NCI-H2029 treated with DMSO at 0.1 percent for 48 hours (cell line): Measurements from ENCODE around the gene TSR1.

ENCODE experiments used
- DNase-seq: peaks from one replicate; lab custom pipeline; 2025; lab: John Stamatoyannopoulos, UW

Gene TSR1

DNA sequence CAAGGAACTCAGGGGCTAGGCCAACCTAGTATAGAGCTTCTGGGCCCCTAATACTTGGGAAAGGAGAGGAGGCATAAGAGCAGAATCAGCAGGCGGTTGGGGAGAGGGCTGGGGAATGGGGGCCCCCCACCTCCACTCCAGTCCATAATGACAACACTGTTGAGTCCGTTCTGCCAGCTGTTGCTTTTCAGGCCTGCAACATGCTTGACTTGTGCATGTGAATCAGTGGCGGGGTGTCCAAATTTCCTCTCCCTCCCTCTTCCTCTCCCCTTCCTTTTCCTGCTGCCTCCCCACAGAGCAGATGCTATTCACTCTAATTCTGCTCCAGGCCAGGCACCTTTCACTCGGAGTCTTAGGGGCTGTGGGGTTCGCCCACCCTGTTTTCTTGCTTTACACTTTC is 32.8 kb upstream of the TSR1 start:
- no peak for DNase-seq

DNA sequence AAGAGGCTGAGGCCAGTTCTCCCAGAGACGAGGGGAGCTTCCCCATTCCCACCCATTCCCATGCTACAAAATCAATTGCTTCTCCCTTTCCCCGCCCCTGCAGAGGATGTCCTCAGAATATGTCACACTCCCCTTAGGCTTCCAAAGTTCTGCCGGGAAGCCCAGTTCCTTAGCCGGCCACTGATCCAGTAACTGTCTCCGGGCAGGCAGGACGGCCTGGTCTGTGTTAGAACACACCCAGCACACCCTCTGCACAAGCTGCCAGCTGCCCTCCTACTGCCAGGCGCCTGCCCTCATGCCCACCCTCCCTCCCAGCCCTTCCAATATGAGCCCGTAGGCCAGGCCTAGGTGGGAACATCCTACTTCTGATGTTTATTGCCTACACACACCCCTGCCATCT is 32.1 kb upstream of the TSR1 start:
- DNase-seq = no peak

DNA sequence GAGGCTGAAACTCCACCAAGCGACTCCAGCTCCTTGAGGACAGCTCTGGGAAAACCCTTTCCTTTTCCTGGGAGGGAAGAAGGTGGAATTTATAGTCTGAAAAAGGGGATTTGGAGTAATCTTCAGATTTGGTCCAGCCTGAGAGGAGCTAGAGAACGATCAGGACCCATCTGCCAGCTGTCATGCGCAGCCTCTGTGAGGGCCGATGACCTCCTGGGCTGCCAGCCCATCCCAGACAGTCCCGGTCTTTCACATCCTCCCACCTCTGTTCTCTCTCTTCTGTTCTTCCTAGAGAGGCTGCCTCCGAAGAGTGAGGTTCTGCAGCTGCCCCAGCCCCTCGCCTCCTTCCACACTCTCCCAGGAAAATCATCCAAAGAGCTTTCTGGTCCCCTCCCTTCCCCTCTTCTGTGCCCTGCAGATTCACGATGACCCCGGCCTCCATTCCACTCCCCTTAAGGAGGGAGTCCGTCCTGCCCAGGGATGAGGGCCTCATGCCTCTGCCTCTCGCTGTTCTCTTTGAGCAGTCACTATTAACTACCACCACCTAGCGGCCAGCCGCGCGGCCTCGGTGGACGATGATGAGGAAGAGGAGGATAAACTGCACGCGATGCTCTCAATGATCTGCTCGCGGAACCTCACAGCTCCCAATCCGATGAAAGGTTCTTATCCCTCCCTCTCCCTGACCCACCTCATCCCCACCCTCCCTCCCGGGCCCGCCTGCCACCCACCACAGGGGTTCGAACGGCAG is 30.7 kb upstream of the TSR1 start:
- no peak for DNase-seq

DNA sequence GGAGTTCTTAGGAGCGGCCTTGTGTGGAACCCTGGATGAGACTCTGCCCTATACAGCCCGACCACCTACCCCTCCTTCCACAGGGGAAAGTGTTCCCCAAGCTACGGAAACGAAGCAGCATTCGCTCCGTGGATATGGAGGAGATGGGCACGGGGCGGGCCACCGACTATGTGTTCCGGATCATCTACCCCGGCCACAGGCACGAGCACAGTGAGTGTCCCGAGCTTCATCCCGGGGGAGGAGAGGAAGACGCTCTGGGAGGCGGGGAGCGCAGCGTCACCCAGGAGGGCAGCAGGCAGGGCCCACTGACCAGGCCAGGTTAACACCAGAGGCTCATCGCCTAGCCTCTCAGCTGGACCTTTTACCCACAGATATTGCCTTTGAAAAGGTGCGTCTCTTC is 28.9 kb upstream of the TSR1 start:
- no peak for DNase-seq

DNA sequence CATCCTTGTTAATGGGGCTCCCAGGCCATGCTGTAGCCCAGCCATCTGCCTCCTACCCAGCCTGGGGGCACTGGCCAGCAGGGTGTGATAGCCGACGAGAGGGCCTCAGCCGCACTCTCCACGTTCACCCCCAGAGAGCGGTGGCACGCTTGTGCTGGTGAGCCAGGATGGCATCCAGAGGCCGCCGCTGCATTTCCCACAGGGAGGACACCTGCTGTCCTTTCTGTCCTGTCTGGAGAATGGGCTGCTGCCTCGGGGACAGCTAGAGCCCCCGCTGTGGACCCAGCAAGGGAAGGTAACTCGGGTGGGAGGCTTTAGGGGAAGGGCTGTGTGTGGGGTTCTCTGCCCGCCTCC is 28.5 kb upstream of the TSR1 start:
- no peak for DNase-seq

DNA sequence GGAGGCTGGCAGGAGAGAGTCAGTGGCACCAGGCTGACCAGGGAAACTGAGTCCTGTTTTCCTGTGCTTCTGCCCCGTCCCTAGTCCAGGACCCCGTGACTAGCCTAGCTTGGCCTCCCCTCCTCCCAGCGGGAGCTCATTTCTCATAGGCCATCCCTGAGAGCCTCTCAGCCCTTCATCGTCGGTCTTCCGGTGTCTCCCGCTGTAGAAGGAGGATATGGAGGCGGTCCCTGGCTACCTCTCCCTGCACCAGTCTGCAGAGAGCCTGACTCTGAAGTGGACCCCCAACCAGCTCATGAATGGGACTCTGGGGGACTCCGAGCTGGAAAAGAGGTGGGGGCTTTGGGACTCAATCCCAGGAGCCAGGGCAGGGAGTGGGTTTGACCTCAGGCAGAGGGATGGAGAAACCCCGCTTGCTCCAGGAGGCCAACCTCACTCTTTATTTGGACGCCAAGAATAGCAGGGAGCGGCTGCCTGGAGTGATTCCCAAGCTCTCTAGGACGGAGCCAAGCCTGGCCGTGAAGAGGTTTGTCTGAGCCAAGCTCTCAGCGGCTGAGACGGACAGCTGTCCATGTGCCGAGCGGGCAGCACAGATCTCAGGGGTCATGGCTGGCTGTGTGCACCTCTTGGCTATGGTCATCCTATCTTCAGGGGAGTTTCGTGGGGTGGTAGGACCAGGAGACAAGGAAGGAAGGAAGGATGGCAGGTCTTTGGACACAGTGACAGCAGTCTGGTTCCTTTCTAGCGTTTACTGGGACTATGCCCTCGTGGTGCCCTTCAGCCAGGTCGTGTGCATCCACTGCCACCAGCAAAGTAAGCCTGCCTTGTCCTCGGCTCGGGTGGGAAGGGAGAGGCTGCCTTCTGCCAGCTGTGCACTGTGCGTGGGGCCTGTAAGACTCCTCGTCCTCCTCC is 27.9 kb upstream of the TSR1 start:
- DNase-seq = no peak

DNA sequence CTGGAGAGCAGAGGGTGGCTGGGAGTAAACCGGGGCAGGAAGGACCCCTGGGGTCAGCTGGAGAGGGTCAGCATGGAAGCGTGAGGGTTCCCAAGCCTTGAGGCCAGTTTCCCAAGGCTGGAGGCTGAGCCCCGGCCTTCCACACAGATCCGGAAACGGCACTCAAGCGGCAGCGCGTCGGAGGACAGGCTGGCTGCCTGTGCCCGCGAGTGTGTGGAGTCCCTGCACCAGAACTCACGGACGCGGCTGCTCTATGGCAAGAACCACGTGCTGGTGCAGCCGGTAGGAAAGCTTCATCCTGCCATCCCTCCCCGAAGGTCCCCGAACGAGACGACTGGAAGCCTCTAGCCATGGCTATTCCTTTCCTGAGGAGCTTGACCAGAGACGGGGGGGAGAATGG is 27.1 kb upstream of the TSR1 start:
- no peak for DNase-seq

DNA sequence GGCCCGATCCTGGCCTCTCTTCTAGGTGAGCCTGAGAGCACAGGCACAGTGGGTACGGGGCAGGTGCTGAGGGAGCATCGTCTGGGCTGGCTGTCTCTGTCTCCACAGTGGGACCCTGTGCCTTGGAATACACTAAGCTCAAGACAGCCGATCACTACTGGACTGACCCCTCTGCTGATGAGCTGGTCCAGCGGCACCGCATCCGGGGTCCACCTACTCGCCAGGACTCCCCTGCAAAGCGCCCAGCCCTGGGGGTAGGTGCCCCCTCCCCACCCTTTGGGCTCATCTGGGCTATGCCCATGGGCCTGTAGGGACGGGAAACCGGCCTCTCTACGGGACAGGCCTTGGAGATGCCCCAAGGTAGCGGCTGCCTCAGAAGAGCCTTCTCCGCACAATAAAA is 26.6 kb upstream of the TSR1 start:
- no peak for DNase-seq

DNA sequence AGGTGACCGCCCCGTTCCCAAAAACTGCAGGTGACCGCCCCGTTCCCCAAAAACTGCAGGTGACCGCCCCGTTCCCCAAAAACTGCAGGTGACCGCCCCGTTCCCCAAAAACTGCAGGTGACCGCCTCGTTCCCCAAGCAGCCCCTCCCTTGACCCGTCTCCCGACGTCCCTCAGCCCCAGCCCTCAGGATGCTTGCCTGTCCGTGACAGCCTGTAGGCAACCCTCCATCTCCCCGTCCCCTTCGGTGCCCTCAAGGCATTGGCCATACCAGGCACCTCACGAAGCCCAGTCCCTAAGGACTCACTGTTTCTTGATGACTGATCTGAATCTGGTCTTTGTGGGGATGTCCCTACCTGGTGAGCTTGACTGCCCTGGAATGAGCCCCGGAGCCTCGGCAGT is 26.2 kb upstream of the TSR1 start:
- no peak for DNase-seq

DNA sequence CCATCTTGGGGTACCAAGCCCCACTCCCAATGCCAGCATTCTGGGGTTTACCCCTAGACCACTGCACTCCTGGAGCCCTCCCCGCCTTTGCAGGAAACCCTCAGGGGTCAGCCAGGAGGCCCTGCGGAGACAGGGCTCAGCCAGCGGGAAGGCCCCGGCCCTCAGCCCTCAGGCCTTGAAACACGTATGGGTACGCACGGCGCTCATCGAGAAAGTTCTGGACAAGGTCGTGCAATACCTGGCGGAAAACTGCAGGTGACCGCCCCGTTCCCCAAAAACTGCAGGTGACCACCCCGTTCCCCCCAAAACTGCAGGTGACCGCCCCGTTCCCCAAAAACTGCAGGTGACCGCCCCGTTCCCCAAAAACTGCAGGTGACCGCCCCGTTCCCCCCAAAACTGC is 25.8 kb upstream of the TSR1 start:
- no peak for DNase-seq

DNA sequence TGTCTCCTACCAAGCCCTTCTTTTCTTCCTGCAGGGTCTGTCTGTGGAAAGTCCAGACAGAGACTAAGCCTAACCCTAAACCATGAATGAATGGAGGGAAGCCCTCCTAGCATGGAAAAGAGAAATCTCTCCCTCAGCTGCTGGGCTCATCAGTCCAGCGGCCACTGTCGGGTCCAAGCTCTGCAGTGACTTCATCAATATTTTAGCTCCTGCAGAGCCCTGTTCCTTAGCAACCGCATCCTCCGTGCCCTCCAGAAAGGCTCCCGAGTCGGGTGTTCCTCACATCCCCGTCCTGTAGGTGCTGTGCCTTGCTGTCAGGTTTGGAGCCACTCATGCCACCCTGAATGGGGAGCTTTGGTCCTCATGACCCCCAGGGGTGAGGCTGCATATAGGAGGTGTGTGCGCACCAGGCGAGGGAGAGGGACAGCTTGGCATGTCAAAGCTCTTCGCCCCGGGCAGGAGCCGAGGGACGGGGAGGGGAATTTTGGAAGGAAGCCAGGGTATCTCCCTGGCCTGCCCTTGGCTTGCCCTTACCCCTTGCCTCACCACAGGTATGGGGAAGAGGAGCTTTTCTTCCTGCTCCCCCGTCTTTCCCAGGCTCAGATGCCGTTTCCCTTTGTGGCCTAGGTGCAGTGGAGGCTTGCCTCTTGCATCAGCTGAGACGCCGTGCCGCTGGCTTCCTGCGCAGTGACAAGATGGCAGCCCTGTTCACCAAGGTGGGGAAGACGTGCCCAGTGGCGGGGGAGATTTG is 24.9 kb upstream of the TSR1 start:
- no peak for DNase-seq

DNA sequence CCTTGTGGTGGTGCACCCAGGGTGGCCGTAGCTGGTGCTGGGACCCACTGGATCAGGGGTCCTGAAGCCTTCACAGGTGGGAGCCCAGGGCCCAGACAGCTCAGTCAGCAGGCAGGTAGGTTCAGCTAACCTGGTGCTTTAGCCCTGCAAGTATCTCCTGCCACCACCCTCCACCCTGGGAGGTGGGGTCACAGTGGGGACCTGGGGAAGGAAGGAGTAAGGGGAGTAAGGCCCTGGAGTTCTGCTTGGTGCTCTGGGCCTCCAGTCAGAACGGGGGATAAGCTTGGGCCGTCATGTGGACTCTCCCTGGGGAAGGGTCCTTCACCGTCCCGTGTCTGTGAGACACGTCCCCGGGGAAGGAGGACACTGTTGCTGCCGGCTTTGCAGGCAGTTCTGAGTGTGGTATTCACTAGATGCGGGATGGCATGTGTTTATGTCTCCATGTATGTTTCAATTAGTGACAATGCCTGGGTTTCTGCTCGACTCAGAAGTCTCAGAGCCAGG is 21.7 kb upstream of the TSR1 start:
- DNase-seq = no peak

DNA sequence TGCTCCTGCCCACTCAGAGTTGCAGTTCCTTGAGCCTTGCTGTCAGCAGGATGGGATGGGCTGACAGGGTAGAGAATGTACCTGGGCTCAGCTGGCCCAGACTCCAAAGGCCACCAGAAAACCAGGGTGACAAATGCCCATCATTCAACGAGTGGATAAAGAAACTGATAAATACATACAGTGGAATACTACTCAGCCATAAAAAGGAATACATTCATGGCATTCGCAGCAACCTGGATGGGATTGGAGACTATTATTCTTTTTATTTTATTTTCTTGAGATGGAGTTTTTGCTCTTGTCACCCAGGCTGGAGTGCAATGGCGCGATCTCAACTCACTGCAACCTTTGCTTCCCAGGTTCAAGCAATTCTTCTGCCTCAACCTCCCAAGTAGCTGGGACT is 21.0 kb upstream of the TSR1 start:
- DNase-seq = no peak

DNA sequence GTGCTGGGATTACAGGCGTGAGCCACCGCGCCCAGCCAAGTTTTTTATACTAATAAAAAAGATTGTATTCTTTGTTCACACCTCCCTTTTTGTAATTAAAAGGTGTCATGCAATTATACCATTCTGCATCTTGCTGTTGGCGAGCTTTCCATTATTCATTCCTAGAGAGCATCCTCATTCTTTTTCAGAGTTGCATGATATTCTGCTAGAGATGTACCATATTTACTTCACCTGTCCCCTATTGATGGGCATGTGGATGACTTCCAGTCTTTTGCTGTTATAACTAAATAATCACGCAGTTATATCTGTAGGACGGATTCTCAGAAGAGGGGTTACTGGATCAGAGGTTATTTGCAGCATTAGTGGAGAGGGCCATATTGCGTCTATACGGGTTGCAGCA is 18.1 kb upstream of the TSR1 start:
- DNase-seq = no peak

DNA sequence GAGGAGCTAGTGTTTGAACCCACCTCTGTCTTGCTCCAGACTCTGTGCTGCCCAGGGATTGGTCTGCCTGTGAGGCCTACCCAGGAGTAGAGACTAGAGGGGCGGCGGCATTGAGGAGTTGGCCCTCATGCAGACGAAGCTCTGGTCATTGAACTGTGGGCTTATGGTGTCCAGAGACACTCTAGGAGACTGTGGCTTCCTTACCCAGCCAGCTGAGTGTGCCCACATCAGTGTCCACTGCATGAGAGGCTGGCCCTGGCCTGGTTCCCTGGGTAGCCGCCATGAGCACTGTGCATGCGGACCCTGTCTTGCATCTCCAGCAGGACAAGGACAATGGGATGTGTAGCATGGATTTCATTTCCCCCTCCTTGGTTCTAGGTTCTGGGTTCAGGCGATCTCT is 15.0 kb upstream of the TSR1 start:
- DNase-seq = no peak

DNA sequence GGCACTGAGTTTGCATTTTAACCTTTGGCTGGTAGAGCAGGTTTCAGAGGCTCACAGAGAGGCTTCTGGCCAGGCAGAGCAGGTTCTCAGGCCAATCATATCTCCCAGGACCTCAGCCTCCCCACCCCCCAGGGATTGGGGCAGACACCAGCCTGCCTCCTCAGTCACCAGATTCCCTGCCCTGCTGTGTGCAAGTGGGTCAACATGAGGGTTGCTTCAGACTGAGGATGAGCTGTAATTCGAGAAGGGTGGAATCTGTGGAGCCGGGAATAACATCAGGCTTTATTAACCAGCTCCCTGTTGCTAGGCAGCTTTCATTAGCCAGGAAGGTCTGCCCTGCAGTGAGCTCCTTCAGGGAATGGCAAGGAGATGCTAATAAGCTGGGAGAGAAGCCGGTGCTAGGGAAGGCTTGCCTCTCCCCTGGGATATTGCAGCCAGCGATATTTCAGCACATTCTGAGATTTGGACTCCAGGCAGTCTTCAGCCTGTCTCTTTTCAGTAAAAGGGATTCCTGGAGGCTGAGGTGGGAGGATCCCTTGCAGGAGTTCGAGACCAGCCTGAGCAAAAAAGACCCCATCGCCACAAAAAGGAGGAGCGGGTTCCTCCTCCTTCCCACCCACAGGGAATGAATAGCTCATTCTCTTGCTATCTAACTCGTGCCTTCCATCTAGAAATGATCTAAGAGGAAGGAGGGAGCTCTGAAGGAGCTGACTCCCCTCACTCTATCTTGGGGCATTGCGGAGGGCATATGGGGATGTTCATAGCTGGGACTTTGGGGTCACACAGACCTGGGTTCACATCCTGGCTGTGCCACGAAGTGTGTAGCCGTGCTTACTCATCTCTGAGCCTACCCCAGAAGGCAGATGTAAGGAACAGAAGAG is 11.8 kb upstream of the TSR1 start:
- DNase-seq = peak; percentile 60

DNA sequence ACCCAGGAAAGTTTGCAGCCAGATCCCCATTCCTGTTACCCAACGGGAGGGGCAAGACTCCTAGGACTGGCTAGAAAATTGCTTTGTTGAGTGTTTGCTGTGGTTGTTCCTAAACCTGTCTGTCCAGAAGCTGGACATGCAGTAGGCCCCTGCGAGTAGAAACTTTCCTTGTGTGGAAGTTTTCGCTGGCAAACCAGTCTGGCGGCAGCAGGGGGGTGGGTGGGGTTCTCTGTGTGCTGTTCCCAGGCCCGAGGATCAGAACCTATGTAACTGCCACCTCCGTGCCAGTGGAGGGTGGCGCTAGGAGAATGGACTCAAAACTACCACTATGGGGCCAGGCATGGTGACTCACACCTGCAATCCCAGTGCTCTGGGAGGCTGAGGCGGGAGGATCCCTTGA is 10.2 kb upstream of the TSR1 start:
- DNase-seq = no peak

DNA sequence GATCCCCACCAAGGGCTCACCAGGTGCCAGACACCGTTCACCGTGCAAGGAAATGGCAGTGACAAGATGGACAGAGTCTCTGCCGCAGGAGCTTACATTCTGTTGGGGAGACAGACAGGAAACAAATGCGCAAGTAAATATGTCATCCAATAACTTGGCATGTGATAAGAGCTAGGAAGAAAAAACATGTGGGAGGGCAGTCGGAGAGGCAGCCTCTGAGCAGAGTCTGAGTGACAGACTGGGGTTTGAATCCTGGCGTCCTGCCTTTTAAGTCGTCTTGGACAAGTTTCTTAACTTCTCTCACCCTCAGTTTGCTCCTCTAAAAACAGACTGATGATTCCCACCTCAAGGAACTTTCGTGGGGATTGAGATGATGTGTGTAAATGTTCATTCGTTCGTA is 8.3 kb upstream of the TSR1 start:
- DNase-seq = no peak

DNA sequence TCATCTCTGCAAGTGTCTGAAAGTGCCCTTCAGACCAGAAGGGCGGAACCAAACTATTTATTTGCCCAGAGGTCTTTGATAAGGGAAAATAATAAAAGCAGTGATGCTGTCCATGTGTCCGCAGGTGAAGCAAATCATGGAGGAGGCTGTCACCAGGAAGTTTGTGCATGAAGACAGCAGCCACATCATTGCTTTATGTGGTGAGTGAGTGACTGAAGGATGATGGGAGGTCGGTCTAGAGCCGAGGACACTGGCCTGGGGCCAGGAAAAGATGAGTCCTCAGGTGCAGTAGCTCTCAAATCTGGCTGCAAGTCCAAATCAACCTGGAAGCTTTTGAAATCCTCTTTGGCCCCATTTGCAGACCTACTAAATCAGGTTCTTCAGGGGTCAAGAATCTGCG is 7.2 kb upstream of the TSR1 start:
- DNase-seq = peak; percentile 2

DNA sequence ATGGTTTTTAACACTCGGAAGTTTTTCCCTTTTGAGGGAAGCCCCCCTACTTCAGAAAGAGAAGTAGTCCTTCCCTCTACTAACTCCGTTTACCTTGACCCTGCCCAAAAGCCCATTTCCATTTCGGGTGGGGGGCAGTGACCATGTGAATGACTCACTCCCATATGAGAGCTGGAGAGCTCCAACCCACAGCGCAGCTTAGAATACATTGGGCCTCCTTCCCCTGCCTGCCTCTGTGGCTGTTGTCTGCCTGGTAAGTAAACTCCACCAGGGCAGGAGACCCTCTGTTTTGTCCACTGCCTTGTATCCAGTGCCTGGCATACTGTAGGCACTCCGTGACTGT is 2.0 kb upstream of the TSR1 start:
- no peak for DNase-seq

DNA sequence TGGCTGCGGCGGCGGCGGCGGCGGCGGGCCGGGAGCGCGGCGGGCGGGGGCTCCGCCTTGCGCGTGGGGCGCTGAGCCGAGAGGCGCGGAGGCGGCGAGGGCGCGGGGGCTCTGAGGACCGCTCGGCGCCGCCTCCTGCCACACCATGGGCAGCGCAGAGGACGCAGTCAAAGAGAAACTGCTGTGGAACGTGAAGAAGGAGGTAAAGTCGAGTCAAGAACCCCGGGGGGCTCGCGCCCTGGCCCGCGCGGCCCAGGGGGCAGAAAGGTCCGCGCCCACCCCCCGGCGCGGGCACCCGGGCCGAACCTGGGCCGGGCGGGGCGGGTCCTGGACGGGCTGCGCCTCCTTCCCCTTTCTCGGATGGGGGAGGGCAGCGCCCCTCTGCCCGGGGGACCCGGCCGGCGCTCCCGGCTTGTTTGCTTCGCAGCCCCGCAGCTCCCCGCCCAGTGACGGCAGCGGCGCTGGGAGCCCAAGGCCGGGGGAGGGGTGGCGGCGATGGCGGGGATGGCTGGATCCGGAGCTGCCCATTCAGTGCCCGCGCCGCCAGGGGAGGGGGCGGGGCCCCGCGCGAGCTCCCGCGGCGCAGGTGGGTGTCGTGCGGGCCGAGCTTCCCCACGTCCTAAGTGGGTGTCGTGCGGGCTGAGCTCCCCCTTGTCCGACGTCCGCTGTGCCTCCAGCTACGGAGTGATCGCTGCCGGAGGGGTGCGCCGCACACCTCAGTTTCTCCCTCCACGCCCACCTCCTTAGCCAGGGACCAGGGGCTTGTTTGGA is 1.5 kb upstream of the TSR1 start:
- DNase-seq = no peak
